Caco-2 (cell line): ENCODE data around the gene INO80E. TPM values are rescaled to one million over a fixed set of nuclear protein-coding genes. Genes with fewer than 3 reads are reported as not detected.

Experiments
- BruUV-seq: library from RNA; stranded (reverse); fragments of 400-500 nt; replicated peaks from 2 replicates; lab custom pipeline; 2021; lab: Mats Ljungman, UMichigan
- CTCF ChIA-PET: fragments of 300-600 bp; sonication (Branson Sonifier 250); formaldehyde crosslinking; loops from one replicate; lab custom pipeline; 2022; ENCODE audit warnings: antibody characterized with exemption; lab: Charles Lee
- POLR2A ChIA-PET: fragments of 300-600 bp; sonication (Branson Sonifier 250); formaldehyde crosslinking; loops from one replicate; lab custom pipeline; 2022; ENCODE audit warnings: antibody characterized with exemption; lab: Charles Lee
- DNase-seq, 2 experiments: peaks; one replicate each; pipeline versions ENCODE4 v3.0.0 to v3.0.0-alpha.2; 2020 to 2022
- H3K27me3 ChIP-seq: replicated peaks from 2 replicates; pipeline ENCODE4 v1.6.0; 2011; ENCODE audit warnings: low read length; ENCODE audit not compliant: control insufficient read depth, insufficient read depth
- H3K36me3 ChIP-seq: 2 replicates; pipeline ENCODE4 v1.5.1; 2011; ENCODE audit warnings: low read length; ENCODE audit not compliant: control insufficient read depth, insufficient read depth
- H3K4me1 ChIP-seq: fragments of 250-450 bp; sonication (Bioruptor Pico); 2 replicates; pipeline ENCODE4 v1.5.1; 2020; ENCODE audit warnings: mild to moderate bottlenecking
- H3K4me3 ChIP-seq: 2 replicates; pipeline ENCODE4 v1.5.1; 2011; ENCODE audit warnings: low read depth, mild to moderate bottlenecking, control low read depth, low read length
- H3K9me3 ChIP-seq: fragments of 250-450 bp; sonication (Bioruptor Pico); 2 replicates; pipeline ENCODE4 v1.5.1; 2020; ENCODE audit warnings: mild to moderate bottlenecking, moderate library complexity
- H3K27ac Mint-ChIP-seq: one replicate; pipeline ENCODE4 v1.8.0; 2022; ENCODE audit warnings: mixed read lengths; ENCODE audit not compliant: unreplicated experiment
- H3K27me3 Mint-ChIP-seq: one replicate; pipeline ENCODE4 v1.8.0; 2022; ENCODE audit warnings: mixed read lengths; ENCODE audit not compliant: insufficient read depth, unreplicated experiment
- H3K36me3 Mint-ChIP-seq: one replicate; pipeline ENCODE4 v1.8.0; 2022; ENCODE audit warnings: mild to moderate bottlenecking, mixed read lengths; ENCODE audit not compliant: insufficient read depth, unreplicated experiment
- H3K4me1 Mint-ChIP-seq: one replicate; pipeline ENCODE4 v1.8.0; 2022; ENCODE audit warnings: low read depth, mixed read lengths; ENCODE audit not compliant: unreplicated experiment
- H3K4me3 Mint-ChIP-seq: one replicate; pipeline ENCODE4 v1.8.0; 2022; ENCODE audit warnings: mild to moderate bottlenecking, moderate library complexity, mixed read lengths; ENCODE audit not compliant: unreplicated experiment
- H3K9me3 Mint-ChIP-seq: one replicate; pipeline ENCODE4 v1.8.0; 2022; ENCODE audit warnings: mixed read lengths; ENCODE audit not compliant: unreplicated experiment
- intact Hi-C: fragments of 100-400 bp; cut with micrococcal nuclease; formaldehyde crosslinking; loops from one replicate; pipeline ENCODE4 v1.10.0; 2022; ENCODE audit not compliant: unreplicated experiment
- total RNA-seq: library from RNA; stranded (reverse); gene quantifications from 2 replicates; pipeline ENCODE4 v1.2.3, GENCODE V29; 2022
- TF ChIP-seq, protein P1 (sequence below), 2 experiments: fragments of 200-600 bp in 1 of 2; IDR thresholded peaks; 1 replicate in 1 of 2; 2 replicates in 1 of 2; pipeline versions ENCODE4 v1.5.1 to v1.8.0; 2011 to 2022; ENCODE audit warnings: antibody characterized with exemption in 1 of 2, control low read depth in 1 of 2, inconsistent platforms in 1 of 2, low read depth in 1 of 2, low read length in 1 of 2, mild to moderate bottlenecking in 1 of 2, moderate library complexity in 1 of 2; ENCODE audit not compliant: insufficient read depth in 1 of 2, severe bottlenecking in 1 of 2, unreplicated experiment in 1 of 2

Gene INO80E
- total RNA-seq, 1 experiment from 2014 or later, result 58.8 TPM

DNA sequence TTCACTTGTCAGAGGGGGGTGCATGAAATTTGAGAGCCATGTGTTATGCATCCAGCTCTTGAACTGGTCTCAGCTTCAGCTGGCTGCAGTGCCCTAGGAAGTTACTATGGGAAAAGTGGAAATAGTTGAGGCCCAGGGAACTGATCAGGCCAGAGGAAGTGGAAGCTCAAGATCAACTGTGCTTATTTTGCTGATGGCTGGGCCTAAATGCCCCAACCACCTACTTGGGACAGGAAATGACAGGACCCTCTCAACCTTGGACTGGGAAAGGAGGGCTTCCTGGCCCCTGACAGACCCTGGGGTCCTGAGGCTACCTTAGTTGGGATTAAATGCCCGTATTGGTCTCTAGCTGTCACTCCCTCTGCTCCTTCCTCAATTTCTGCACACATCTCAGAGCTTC, 23.5 kb upstream of the INO80E start:
- POLR2A ChIA-PET, result interaction anchor here (1.5 kb wide), 1 partner anchor 11 kb away, joined by 9 read pairs; the partner anchor contains the start of gene TMEM219
- Mint-ChIP-seq H3K36me3 (peaks cover 40% of the 10 kb centered on the region), H3K27me3 (no peaks in the 10 kb centered on the region), H3K4me3 (no peak overlapping the region), H3K27ac (no peak overlapping the region), H3K4me1 (peaks cover 16% of the 10 kb centered on the region), H3K9me3 (no peaks in the 10 kb centered on the region)
- Histone ChIP-seq H3K9me3 (no peaks in the 10 kb centered on the region), H3K4me1 (0 out of 2 replicates have a peak, but pooled peaks cover 9% of the 10 kb centered on the region), H3K27me3 (no peaks in the 10 kb centered on the region), H3K4me3 (no peak overlapping the region), H3K36me3 (no peaks in the 10 kb centered on the region)
- DNase-seq, result no peak
- TF ChIP-seq, protein P1, sequence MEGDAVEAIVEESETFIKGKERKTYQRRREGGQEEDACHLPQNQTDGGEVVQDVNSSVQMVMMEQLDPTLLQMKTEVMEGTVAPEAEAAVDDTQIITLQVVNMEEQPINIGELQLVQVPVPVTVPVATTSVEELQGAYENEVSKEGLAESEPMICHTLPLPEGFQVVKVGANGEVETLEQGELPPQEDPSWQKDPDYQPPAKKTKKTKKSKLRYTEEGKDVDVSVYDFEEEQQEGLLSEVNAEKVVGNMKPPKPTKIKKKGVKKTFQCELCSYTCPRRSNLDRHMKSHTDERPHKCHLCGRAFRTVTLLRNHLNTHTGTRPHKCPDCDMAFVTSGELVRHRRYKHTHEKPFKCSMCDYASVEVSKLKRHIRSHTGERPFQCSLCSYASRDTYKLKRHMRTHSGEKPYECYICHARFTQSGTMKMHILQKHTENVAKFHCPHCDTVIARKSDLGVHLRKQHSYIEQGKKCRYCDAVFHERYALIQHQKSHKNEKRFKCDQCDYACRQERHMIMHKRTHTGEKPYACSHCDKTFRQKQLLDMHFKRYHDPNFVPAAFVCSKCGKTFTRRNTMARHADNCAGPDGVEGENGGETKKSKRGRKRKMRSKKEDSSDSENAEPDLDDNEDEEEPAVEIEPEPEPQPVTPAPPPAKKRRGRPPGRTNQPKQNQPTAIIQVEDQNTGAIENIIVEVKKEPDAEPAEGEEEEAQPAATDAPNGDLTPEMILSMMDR (IDR thresholded peaks at IDR 0.05; ENCODE audit: insufficient read depth in 1 of 2, low read depth in 1 of 2, low read length in 1 of 2, severe bottlenecking in 1 of 2, unreplicated experiment in 1 of 2), result no peak
- CTCF ChIA-PET, result interaction anchor here (1.3 kb wide), 1 partner anchor 59 kb away, joined by 7 read pairs; the partner anchor contains the start of gene TLCD3B
- BruUV-seq, result no TSS peak
- intact Hi-C loops, result loop anchor here (10.0 kb wide), 1 partner anchor 108 kb away; the partner anchor contains the start of gene CDIPT

DNA sequence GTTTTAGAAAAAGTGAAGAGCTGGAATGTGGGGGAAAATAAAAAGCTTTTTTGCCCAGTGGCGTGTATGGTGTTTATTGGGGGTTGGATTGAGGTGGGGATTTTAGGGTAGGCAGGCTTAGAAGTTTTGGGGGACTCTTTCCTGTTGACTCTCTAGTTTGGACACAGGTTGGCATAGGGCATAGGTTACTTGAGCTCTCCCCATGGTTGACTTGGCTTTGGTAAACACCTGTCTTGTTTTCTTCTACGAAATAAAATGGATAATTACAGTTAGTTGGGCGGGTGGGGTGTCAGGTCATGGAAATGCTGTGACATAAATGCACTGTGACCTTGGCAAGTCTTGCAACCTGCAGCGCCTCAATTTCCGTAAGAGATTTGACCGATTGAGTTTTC, 23.1 kb upstream of the INO80E start:
- H3K27me3 Mint-ChIP-seq, result no peaks in the 10 kb centered on the region
- Histone ChIP-seq H3K27me3 (no peaks in the 10 kb centered on the region), H3K36me3 (no peaks in the 10 kb centered on the region), H3K4me1 (0 out of 2 replicates have a peak, but pooled peaks cover 9% of the 10 kb centered on the region), H3K9me3 (no peaks in the 10 kb centered on the region), H3K4me3 (no peak overlapping the region)
- peak overlapping the region; percentile 77 for H3K27ac Mint-ChIP-seq
- peaks cover 40% of the 10 kb centered on the region for H3K36me3 Mint-ChIP-seq
- peak overlapping the region; percentile 88 for H3K4me3 Mint-ChIP-seq
- BruUV-seq, result no TSS peak
- H3K4me1 Mint-ChIP-seq, result peaks cover 16% of the 10 kb centered on the region
- TF ChIP-seq, protein P1 (IDR thresholded peaks at IDR 0.05; ENCODE audit: insufficient read depth in 1 of 2, low read depth in 1 of 2, low read length in 1 of 2, severe bottlenecking in 1 of 2, unreplicated experiment in 1 of 2), result no peak
- ChIA-PET CTCF (interaction anchor here (0.6 to 1.5 kb wide), 19 partner anchors 12 to 478 kb away, joined by 3 to 13 read pairs (median 4); partner anchors contain the start of genes ASPHD1, HIRIP3, KCTD13 and PAGR1), POLR2A (interaction anchor here (0.6 to 1.5 kb wide), 13 partner anchors 10 to 294 kb away, joined by 3 to 18 read pairs (median 5); partner anchors contain the start of genes ALDOA, ASPHD1, HIRIP3 and KCTD13)
- no peak for DNase-seq
- intact Hi-C loops, result loop anchor here (1.0 to 10.0 kb wide), 2 partner anchors 47 to 108 kb away; partner anchors contain the start of genes CDIPT and KCTD13
- no peaks in the 10 kb centered on the region for H3K9me3 Mint-ChIP-seq

DNA sequence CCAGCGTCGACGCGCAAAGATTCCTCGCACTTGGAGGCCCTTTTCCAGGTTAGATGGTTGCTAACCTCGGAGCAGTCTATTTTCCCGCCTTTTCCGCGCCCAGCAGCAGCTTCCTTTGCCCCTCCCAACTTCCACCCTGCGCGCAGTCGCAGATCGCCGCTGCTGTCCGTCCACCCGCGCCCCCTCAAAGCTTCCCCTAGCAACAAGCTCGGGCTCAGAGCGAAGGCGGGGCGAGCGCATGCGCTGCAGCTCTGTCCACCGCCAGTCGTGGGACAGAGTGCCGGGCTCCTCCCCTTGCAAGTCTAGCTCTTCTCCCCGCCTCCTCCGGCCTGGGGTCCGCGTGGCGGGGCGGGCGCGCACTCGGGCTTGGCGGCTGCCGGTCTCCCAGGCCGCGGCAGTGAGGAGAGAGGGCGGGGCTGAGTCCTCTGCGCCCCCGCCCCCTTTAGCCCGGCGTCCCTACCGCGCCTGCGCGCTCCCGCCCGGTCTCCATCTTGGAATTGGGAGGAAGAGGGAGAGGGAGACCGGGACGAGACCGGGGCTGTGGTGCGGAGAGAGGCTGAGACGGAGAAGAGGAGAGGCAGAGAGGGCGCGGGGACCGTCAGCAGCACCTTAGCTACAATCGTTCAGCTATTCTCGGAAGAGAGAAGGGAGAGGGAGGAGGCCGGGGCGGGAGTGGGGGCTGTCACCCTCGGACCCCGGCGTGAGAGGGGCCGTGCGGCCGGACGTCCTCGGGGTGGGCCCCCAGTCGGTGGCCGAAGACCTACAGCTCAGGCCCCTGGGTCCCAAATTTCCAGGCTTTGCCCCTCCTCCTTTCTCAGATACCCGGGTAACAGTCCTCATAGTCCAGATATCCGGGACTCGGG, 22.4 kb upstream of the INO80E start, which contains the start of gene TAOK2:
Gene TAOK2 (plus strand): TSS at position 485 of the 863 bp plus-strand sequence. CDS start 3,905 bp downstream, outside the sequence.
- Mint-ChIP-seq H3K4me3 (peak within 1 kb of the TSS; percentile 88), H3K4me1 (peaks cover 16% of the 10 kb centered on the region), H3K9me3 (no peaks in the 10 kb centered on the region), H3K27ac (peak within 1 kb of the TSS; percentile 77), H3K27me3 (no peaks in the 10 kb centered on the region), H3K36me3 (peaks cover 35% of the 10 kb centered on the region)
- peak; percentile 99 for DNase-seq
- intact Hi-C loops, result loop anchor here (1.0 to 10.0 kb wide), 2 partner anchors 47 to 109 kb away; partner anchors contain the start of genes CDIPT and KCTD13
- CTCF ChIA-PET, result interaction anchor here (0.6 to 1.5 kb wide), 19 partner anchors 12 to 478 kb away, joined by 3 to 13 read pairs (median 4); partner anchors contain the start of genes ASPHD1, HIRIP3, KCTD13 and PAGR1
- Histone ChIP-seq H3K36me3 (0 out of 2 replicates have a peak, but pooled peaks cover 3% of the 10 kb centered on the region), H3K27me3 (no peaks in the 10 kb centered on the region), H3K9me3 (no peaks in the 10 kb centered on the region), H3K4me3 (peak within 1 kb of the TSS; percentile 50), H3K4me1 (0 out of 2 replicates have a peak, but pooled peaks cover 9% of the 10 kb centered on the region)
- POLR2A ChIA-PET, result interaction anchor here (0.6 to 1.5 kb wide), 16 partner anchors 11 to 295 kb away, joined by 3 to 18 read pairs (median 6); partner anchors contain the start of genes ALDOA, ASPHD1, HIRIP3 and KCTD13
- no TSS peak for BruUV-seq
- TF ChIP-seq, protein P1 (IDR thresholded peaks at IDR 0.05; ENCODE audit: insufficient read depth in 1 of 2, low read depth in 1 of 2, low read length in 1 of 2, severe bottlenecking in 1 of 2, unreplicated experiment in 1 of 2), result no peak
